AG09319 (cell line): ENCODE results near the gene PNMA5.
"Not testable (repeated sequence)": the region's sequence is repeated elsewhere in the genome, so short reads cannot be mapped to it uniquely, and the experiment has no call there.

Experiments used
- DNase-seq: peaks from one replicate; pipeline ENCODE4 v3.0.0-alpha.2; 2010; ENCODE audit warnings: low read depth; ENCODE audit errors: extremely low read depth
- CTCF ChIP-seq: IDR thresholded peaks from 2 replicates; pipeline ENCODE4 v1.5.1; 2011; ENCODE audit warnings: low read depth, mild to moderate bottlenecking, inconsistent platforms, low read length, moderate library complexity

The PNMA5 gene

GRCh38 chrX:152993933-152994332, at the start of gene PNMA5:
PNMA5 (minus strand) TSS chrX:152994116; CDS start chrX:152991598, 2,518 bp downstream.
- TF ChIP-seq CTCF, result no peak
- no peak for DNase-seq

- peak; percentile 68 for TF ChIP-seq CTCF
- no peak for DNase-seq
Measured at GRCh38 chrX:153032397-153033118, 38.6 kb upstream of the PNMA5 start.

- TF ChIP-seq CTCF, result no peak
- no peak for DNase-seq
Measured at GRCh38 chrX:153030801-153031200, 36.9 kb upstream of the PNMA5 start.

GRCh38 chrX:153029875-153030274, 36.0 kb upstream of the PNMA5 start:
- no peak for TF ChIP-seq CTCF
- no peak for DNase-seq

- DNase-seq, result no peak
- TF ChIP-seq CTCF, result no peak
Measured at GRCh38 chrX:153029162-153029561, 35.2 kb upstream of the PNMA5 start.

- DNase-seq, result not testable (repeated sequence)
Measured at GRCh38 chrX:153028487-153028886, 34.6 kb upstream of the PNMA5 start.

- DNase-seq, result not testable (repeated sequence)
Measured at GRCh38 chrX:153026501-153026900, 32.6 kb upstream of the PNMA5 start.

- no peak for TF ChIP-seq CTCF
- DNase-seq, result no peak
Measured at GRCh38 chrX:153019166-153019565, 25.2 kb upstream of the PNMA5 start.

- DNase-seq, result not testable (repeated sequence)
Measured at GRCh38 chrX:153017174-153017573, 23.3 kb upstream of the PNMA5 start.
